Karpas-422 (cell line): ENCODE data around the gene SWAP70. TPM values are rescaled to one million over a fixed set of nuclear protein-coding genes. Genes with fewer than 3 reads are reported as not detected.

Experiments
- DNase-seq: peaks from one replicate; pipeline ENCODE4 v3.0.0-alpha.2; 2015
- H2AFZ ChIP-seq: fragments of 200-600 bp; sonication (generic); 2 replicates; pipeline ENCODE4 v1.6.1; 2014; ENCODE audit warnings: antibody characterized with exemption, low read length, mixed read lengths
- H3K27ac ChIP-seq: fragments of 200-600 bp; sonication (generic); 2 replicates; pipeline ENCODE4 v1.5.1; 2014; ENCODE audit warnings: mild to moderate bottlenecking, low read length, moderate library complexity
- H3K27me3 ChIP-seq: fragments of 200-600 bp; sonication (generic); 2 replicates; pipeline ENCODE4 v1.6.1; 2014; ENCODE audit warnings: low read length, mixed read lengths
- H3K36me3 ChIP-seq: fragments of 200-600 bp; sonication (generic); 2 replicates; pipeline ENCODE4 v1.6.1; 2014; ENCODE audit warnings: low read length, mixed read lengths; ENCODE audit not compliant: insufficient read depth
- H3K4me1 ChIP-seq: fragments of 200-600 bp; sonication (generic); 2 replicates; pipeline ENCODE4 v1.6.1; 2014; ENCODE audit warnings: mild to moderate bottlenecking, low read length, mixed read lengths
- H3K4me2 ChIP-seq: fragments of 200-600 bp; sonication (generic); 2 replicates; pipeline ENCODE4 v1.6.1; 2014; ENCODE audit warnings: low read length, low read depth, mild to moderate bottlenecking; ENCODE audit not compliant: poor library complexity, severe bottlenecking
- H3K4me3 ChIP-seq: fragments of 200-600 bp; sonication (generic); 2 replicates; pipeline ENCODE4 v1.5.1; 2014; ENCODE audit warnings: mild to moderate bottlenecking, antibody characterized with exemption, low read length, mixed read lengths
- H3K79me2 ChIP-seq: fragments of 200-600 bp; sonication (generic); 2 replicates; pipeline ENCODE4 v1.6.1; 2014; ENCODE audit warnings: mild to moderate bottlenecking, low read length, mixed read lengths
- H3K9ac ChIP-seq: fragments of 200-600 bp; sonication (generic); 2 replicates; pipeline ENCODE4 v1.6.0; 2014; ENCODE audit warnings: low read length
- H3K9me2 ChIP-seq: fragments of 200-600 bp; sonication (generic), shearing (Covaris generic); replicated peaks from 2 replicates; pipeline ENCODE4 v1.6.0; 2014; ENCODE audit warnings: mild to moderate bottlenecking, low read length, moderate library complexity; ENCODE audit not compliant: insufficient read depth
- H3K9me3 ChIP-seq: fragments of 300-700, 200-600 bp; sonication (generic); 2 replicates; pipeline ENCODE4 v1.6.1; 2014; ENCODE audit warnings: low read length, mixed read lengths
- H4K20me1 ChIP-seq: fragments of 200-600 bp; sonication (generic); 2 replicates; pipeline ENCODE4 v1.6.1; 2014; ENCODE audit warnings: mild to moderate bottlenecking, antibody characterized with exemption, low read length, low read depth; ENCODE audit not compliant: insufficient read depth
- total RNA-seq: library from RNA; depleted of rRNA; stranded (reverse); fragments of >200 nt; shearing (Covaris generic); gene quantifications from 2 replicates; pipeline ENCODE4 v1.2.3, GENCODE V29; 2014; ENCODE audit warnings: low replicate concordance

The SWAP70 gene
- total RNA-seq, 1 experiment from 2014 or later: 82.4 TPM

- Histone ChIP-seq H3K27me3 (no peaks in the 10 kb centered on the region), H4K20me1 (no peaks in the 10 kb centered on the region), H3K9me3 (peaks cover 3% of the 10 kb centered on the region; the same call in 1 of the 2 replicates), H3K27ac (peak overlapping the region; percentile 90), H2AFZ (no peak overlapping the region), H3K4me1 (peaks cover 73% of the 10 kb centered on the region), H3K9me2 (no peaks in the 10 kb centered on the region), H3K4me2 (peak overlapping the region; percentile 61), H3K36me3 (peaks cover 42% of the 10 kb centered on the region), H3K9ac (peak overlapping the region; percentile 43), H3K4me3 (no peak overlapping the region), H3K79me2 (peaks cover 86% of the 10 kb centered on the region)
- DNase-seq: no peak
Observed at GRCh38 chr11:9718147-9718546, 54.3 kb downstream of the SWAP70 start.

- no peak overlapping the region for H2AFZ ChIP-seq
- H4K20me1 ChIP-seq: no peaks in the 10 kb centered on the region
- peaks cover 81% of the 10 kb centered on the region for H3K4me1 ChIP-seq
- peaks cover 87% of the 10 kb centered on the region for H3K79me2 ChIP-seq
- H3K36me3 ChIP-seq: peaks cover 38% of the 10 kb centered on the region
- H3K9me3 ChIP-seq: no peaks in the 10 kb centered on the region
- H3K9me2 ChIP-seq: no peaks in the 10 kb centered on the region
- peak overlapping the region; percentile 13; the same call in 1 of the 2 replicates for H3K4me3 ChIP-seq
- DNase-seq: peak; percentile 78
- no peaks in the 10 kb centered on the region for H3K27me3 ChIP-seq
- H3K27ac ChIP-seq: peak overlapping the region; percentile 90
- H3K4me2 ChIP-seq: peak overlapping the region; percentile 61
- peak overlapping the region; percentile 43 for H3K9ac ChIP-seq
Observed at GRCh38 chr11:9719566-9720289, 55.9 kb downstream of the SWAP70 start.

- Histone ChIP-seq H3K9ac (peak overlapping the region; percentile 43), H3K4me3 (peak overlapping the region; percentile 8; the same call in 1 of the 2 replicates), H4K20me1 (no peaks in the 10 kb centered on the region), H3K9me3 (no peaks in the 10 kb centered on the region), H3K27me3 (no peaks in the 10 kb centered on the region), H3K4me1 (peaks cover 85% of the 10 kb centered on the region), H3K27ac (peak overlapping the region; percentile 90), H3K9me2 (no peaks in the 10 kb centered on the region), H3K4me2 (peak overlapping the region; percentile 61), H2AFZ (no peak overlapping the region), H3K36me3 (peaks cover 37% of the 10 kb centered on the region), H3K79me2 (peaks cover 91% of the 10 kb centered on the region)
- no peak for DNase-seq
Observed at GRCh38 chr11:9720290-9720630, 56.4 kb downstream of the SWAP70 start.

GRCh38 chr11:9722023-9722422 lies 58.1 kb downstream of the SWAP70 start:
- peaks cover 33% of the 10 kb centered on the region; the same call in 1 of the 2 replicates for H3K36me3 ChIP-seq
- H3K79me2 ChIP-seq: peaks cover 90% of the 10 kb centered on the region
- H3K9ac ChIP-seq: no peak overlapping the region
- no peak for DNase-seq
- H3K9me3 ChIP-seq: no peaks in the 10 kb centered on the region
- no peaks in the 10 kb centered on the region for H4K20me1 ChIP-seq
- no peaks in the 10 kb centered on the region for H3K27me3 ChIP-seq
- peaks cover 86% of the 10 kb centered on the region for H3K4me1 ChIP-seq
- H2AFZ ChIP-seq: no peak overlapping the region
- H3K4me2 ChIP-seq: no peak overlapping the region
- H3K4me3 ChIP-seq: no peak overlapping the region
- H3K27ac ChIP-seq: peak overlapping the region; percentile 90
- H3K9me2 ChIP-seq: no peaks in the 10 kb centered on the region

GRCh38 chr11:9722893-9723292 lies 59.0 kb downstream of the SWAP70 start:
- H3K36me3 ChIP-seq: peaks cover 34% of the 10 kb centered on the region; the same call in 1 of the 2 replicates
- peaks cover 84% of the 10 kb centered on the region for H3K79me2 ChIP-seq
- H3K4me3 ChIP-seq: no peak overlapping the region
- no peaks in the 10 kb centered on the region for H3K9me2 ChIP-seq
- no peak overlapping the region for H2AFZ ChIP-seq
- no peaks in the 10 kb centered on the region for H4K20me1 ChIP-seq
- H3K4me1 ChIP-seq: peaks cover 86% of the 10 kb centered on the region
- H3K9me3 ChIP-seq: no peaks in the 10 kb centered on the region
- H3K27me3 ChIP-seq: no peaks in the 10 kb centered on the region
- peak overlapping the region; percentile 90 for H3K27ac ChIP-seq
- H3K9ac ChIP-seq: no peak overlapping the region
- H3K4me2 ChIP-seq: no peak overlapping the region
- no peak for DNase-seq

GRCh38 chr11:9726321-9727022 lies 62.6 kb downstream of the SWAP70 start:
- Histone ChIP-seq H3K36me3 (peaks cover 60% of the 10 kb centered on the region), H4K20me1 (no peaks in the 10 kb centered on the region), H3K79me2 (peaks cover 85% of the 10 kb centered on the region), H3K4me1 (peaks cover 87% of the 10 kb centered on the region), H3K4me3 (no peak overlapping the region), H2AFZ (no peak overlapping the region), H3K9ac (peak overlapping the region; percentile 13; the same call in 1 of the 2 replicates), H3K9me3 (no peaks in the 10 kb centered on the region), H3K9me2 (no peaks in the 10 kb centered on the region), H3K27ac (peak overlapping the region; percentile 85), H3K27me3 (no peaks in the 10 kb centered on the region), H3K4me2 (peak overlapping the region; percentile 25)
- DNase-seq: peak; percentile 46

GRCh38 chr11:9728058-9728457 lies 64.2 kb downstream of the SWAP70 start:
- Histone ChIP-seq H3K9me2 (no peaks in the 10 kb centered on the region), H3K4me1 (peaks cover 71% of the 10 kb centered on the region), H2AFZ (no peak overlapping the region), H3K4me2 (peak overlapping the region; percentile 52), H3K9ac (no peak overlapping the region), H3K79me2 (peaks cover 83% of the 10 kb centered on the region), H3K27ac (peak overlapping the region; percentile 85), H3K4me3 (peak overlapping the region; percentile 4; the same call in 1 of the 2 replicates), H3K27me3 (no peaks in the 10 kb centered on the region), H3K36me3 (peaks cover 69% of the 10 kb centered on the region), H3K9me3 (no peaks in the 10 kb centered on the region), H4K20me1 (no peaks in the 10 kb centered on the region)
- DNase-seq: peak; percentile 85

GRCh38 chr11:9731256-9731655 lies 67.4 kb downstream of the SWAP70 start:
- no peak overlapping the region for H3K4me3 ChIP-seq
- no peaks in the 10 kb centered on the region for H3K27me3 ChIP-seq
- H3K4me1 ChIP-seq: peaks cover 51% of the 10 kb centered on the region
- peaks cover 82% of the 10 kb centered on the region for H3K36me3 ChIP-seq
- peaks cover 3% of the 10 kb centered on the region; the same call in 1 of the 2 replicates for H3K9me3 ChIP-seq
- peak overlapping the region; percentile 85; the same call in 1 of the 2 replicates for H3K27ac ChIP-seq
- no peak overlapping the region for H2AFZ ChIP-seq
- H3K79me2 ChIP-seq: peaks cover 86% of the 10 kb centered on the region
- no peak overlapping the region for H3K9ac ChIP-seq
- no peaks in the 10 kb centered on the region for H3K9me2 ChIP-seq
- no peak overlapping the region for H3K4me2 ChIP-seq
- no peaks in the 10 kb centered on the region for H4K20me1 ChIP-seq
- DNase-seq: no peak
